H9 (cell line): ENCODE measurements around the gene MACROD1. TPM values are rescaled to one million over a fixed set of nuclear protein-coding genes. Genes with fewer than 3 reads are reported as not detected.

Experiments used
- DNase-seq: peaks from one replicate; pipeline ENCODE4 v3.0.0-alpha.2; 2017
- H2AFZ ChIP-seq: one replicate; pipeline ENCODE4 v1.6.1; 2013; ENCODE audit warnings: mild to moderate bottlenecking, low read length, control low read depth, moderate library complexity
- H2AK5ac ChIP-seq: 2 replicates; pipeline ENCODE4 v1.6.1; 2013; ENCODE audit warnings: low read length, control low read depth, mixed read lengths; ENCODE audit not compliant: insufficient read length
- H2BK120ac ChIP-seq: one replicate; pipeline ENCODE4 v1.6.1; 2013; ENCODE audit warnings: low read depth, mild to moderate bottlenecking, low read length, control low read depth, inconsistent platforms; ENCODE audit not compliant: poor library complexity, severe bottlenecking
- H2BK12ac ChIP-seq: 2 replicates; pipeline ENCODE4 v1.6.1; 2013; ENCODE audit warnings: low read length, control low read depth, mixed read lengths, low read depth; ENCODE audit not compliant: insufficient read length
- H2BK15ac ChIP-seq: 2 replicates; pipeline ENCODE4 v1.6.1; 2013; ENCODE audit warnings: low read depth, low read length, control low read depth
- H2BK20ac ChIP-seq: one replicate; pipeline ENCODE4 v1.6.1; 2013; ENCODE audit warnings: low read depth, mild to moderate bottlenecking, low read length, control low read depth, inconsistent platforms; ENCODE audit not compliant: poor library complexity, severe bottlenecking
- H2BK5ac ChIP-seq: 2 replicates; pipeline ENCODE4 v1.6.1; 2013; ENCODE audit warnings: low read length, control low read depth, mixed read lengths; ENCODE audit not compliant: insufficient read length
- H3K14ac ChIP-seq: 2 replicates; pipeline ENCODE4 v1.6.1; 2013; ENCODE audit warnings: low read length, control low read depth; ENCODE audit not compliant: insufficient read depth
- H3K18ac ChIP-seq: 2 replicates; pipeline ENCODE4 v1.6.1; 2013; ENCODE audit warnings: low read depth, mild to moderate bottlenecking, mixed read lengths, low read length, control low read depth; ENCODE audit not compliant: insufficient read length
- H3K23ac ChIP-seq: 2 replicates; pipeline ENCODE4 v1.6.1; 2013; ENCODE audit warnings: low read length, control low read depth, mixed read lengths, low read depth; ENCODE audit not compliant: insufficient read length
- H3K23me2 ChIP-seq: 2 replicates; pipeline ENCODE4 v1.6.1; 2013; ENCODE audit warnings: low read depth, mild to moderate bottlenecking, mixed read lengths, low read length, control low read depth; ENCODE audit not compliant: insufficient read length, poor library complexity, severe bottlenecking
- H3K27ac ChIP-seq: 2 replicates; pipeline ENCODE4 v1.5.1; 2013; ENCODE audit warnings: low read length, control low read depth, mixed read lengths, low read depth; ENCODE audit not compliant: insufficient read length
- H3K27me3 ChIP-seq: 2 replicates; pipeline ENCODE4 v1.6.1; 2013; ENCODE audit warnings: low read length, control low read depth, inconsistent platforms; ENCODE audit not compliant: insufficient read depth
- H3K4ac ChIP-seq: 2 replicates; pipeline ENCODE4 v1.6.1; 2013; ENCODE audit warnings: low read depth, mild to moderate bottlenecking, control low read depth, inconsistent platforms, low read length, moderate library complexity
- H3K4me1 ChIP-seq: 2 replicates; pipeline ENCODE4 v1.6.1; 2013; ENCODE audit warnings: low read length, control low read depth, inconsistent platforms; ENCODE audit not compliant: insufficient read depth
- H3K4me2 ChIP-seq: 2 replicates; pipeline ENCODE4 v1.6.1; 2013; ENCODE audit warnings: low read length, control low read depth, mixed read lengths; ENCODE audit not compliant: insufficient read length, insufficient read depth
- H3K56ac ChIP-seq: 2 replicates; pipeline ENCODE4 v1.6.1; 2013; ENCODE audit warnings: low read depth, mild to moderate bottlenecking, mixed read lengths, low read length, control low read depth; ENCODE audit not compliant: insufficient read length
- H3K79me1 ChIP-seq: 2 replicates; pipeline ENCODE4 v1.6.1; 2013; ENCODE audit warnings: low read depth, mild to moderate bottlenecking, moderate library complexity, low read length, control low read depth, inconsistent platforms; ENCODE audit not compliant: insufficient read depth, poor library complexity, severe bottlenecking
- H3K79me2 ChIP-seq: 2 replicates; pipeline ENCODE4 v1.6.1; 2013; ENCODE audit warnings: low read length, control low read depth, inconsistent platforms; ENCODE audit not compliant: insufficient read depth
- H3K9ac ChIP-seq: 2 replicates; pipeline ENCODE4 v1.6.1; 2013; ENCODE audit warnings: low read length, control low read depth, mixed read lengths; ENCODE audit not compliant: insufficient read length; ENCODE audit errors: extremely low read depth
- H3K9me3 ChIP-seq: one replicate; pipeline ENCODE4 v1.6.1; 2013; ENCODE audit warnings: low read depth, low read length, inconsistent platforms; ENCODE audit not compliant: control insufficient read depth
- H3T11ph ChIP-seq: one replicate; pipeline ENCODE4 v1.6.1; 2013; ENCODE audit warnings: mild to moderate bottlenecking, low read length, control low read depth, inconsistent platforms
- H4K20me1 ChIP-seq: one replicate; pipeline ENCODE4 v1.6.1; 2013; ENCODE audit not compliant: control insufficient read depth, insufficient read length, insufficient read depth
- H4K5ac ChIP-seq: 2 replicates; pipeline ENCODE4 v1.6.1; 2013; ENCODE audit warnings: low read depth, mild to moderate bottlenecking, mixed read lengths, low read length, control low read depth; ENCODE audit not compliant: insufficient read length
- H4K8ac ChIP-seq: replicated peaks from 2 replicates; pipeline ENCODE4 v1.6.1; 2013; ENCODE audit warnings: low read length, control low read depth, mixed read lengths, low read depth; ENCODE audit not compliant: insufficient read length
- H4K91ac ChIP-seq: 2 replicates; pipeline ENCODE4 v1.6.1; 2013; ENCODE audit warnings: low read depth, mild to moderate bottlenecking, moderate library complexity, mixed read lengths, low read length, control low read depth; ENCODE audit not compliant: insufficient read length
- H3K27ac Mint-ChIP-seq, 3 experiments: 2 replicates in 2 of 3; 3 replicates in 1 of 3; pipeline ENCODE4 v1.8.0; 2020 to 2021; ENCODE audit warnings: mixed read lengths in 3 of 3, mild to moderate bottlenecking in 1 of 3, moderate library complexity in 1 of 3
- H3K27me3 Mint-ChIP-seq: 2 replicates; pipeline ENCODE4 v1.8.0; 2021; ENCODE audit warnings: low read depth, mild to moderate bottlenecking, moderate library complexity, mixed read lengths
- H3K36me3 Mint-ChIP-seq, 3 experiments: 2 replicates in 2 of 3; 3 replicates in 1 of 3; pipeline ENCODE4 v1.8.0; 2020 to 2021; ENCODE audit warnings: low read depth in 3 of 3, mixed read lengths in 3 of 3; ENCODE audit not compliant: insufficient read depth in 1 of 3
- H3K4me1 Mint-ChIP-seq, 2 experiments: 2 replicates each; pipeline ENCODE4 v1.8.0; 2020; ENCODE audit warnings: mixed read lengths in 2 of 2
- H3K4me3 Mint-ChIP-seq, 2 experiments: 2 replicates in 1 of 2; 3 replicates in 1 of 2; pipeline ENCODE4 v1.8.0; 2020 to 2021; ENCODE audit warnings: mild to moderate bottlenecking in 2 of 2, mixed read lengths in 2 of 2, moderate library complexity in 1 of 2
- H3K9me3 Mint-ChIP-seq, 2 experiments: 2 replicates in 1 of 2; 3 replicates in 1 of 2; pipeline ENCODE4 v1.8.0; 2020; ENCODE audit warnings: mild to moderate bottlenecking in 2 of 2, mixed read lengths in 2 of 2, moderate library complexity in 1 of 2
- WGBS: extraction: QIAGEN DNeasy Blood & Tissue Kit; methylation state at CpG from one replicate; pipeline ENCODE4 v1.1.7; 2013; ENCODE audit warnings: missing lambda C conversion rate, low lambda C conversion rate, mixed read lengths; ENCODE audit not compliant: insufficient read length; ENCODE audit errors: extremely low coverage; 5-methylcytosine and 5-hydroxymethylcytosine counted together
- total RNA-seq: library from RNA; stranded (reverse); gene quantifications from 2 replicates; pipeline ENCODE4 v1.2.1, GENCODE V29; 2021
- TF ChIP-seq, protein P1 (sequence below): fragments of 200-600 bp; sonication (generic); conservative IDR thresholded peaks from 3 replicates; pipeline ENCODE4 v1.8.0; 2021; ENCODE audit warnings: antibody characterized with exemption, mild to moderate bottlenecking

The MACROD1 gene
- total RNA-seq, 1 experiment from 2014 or later, result 21.2 TPM

DNA sequence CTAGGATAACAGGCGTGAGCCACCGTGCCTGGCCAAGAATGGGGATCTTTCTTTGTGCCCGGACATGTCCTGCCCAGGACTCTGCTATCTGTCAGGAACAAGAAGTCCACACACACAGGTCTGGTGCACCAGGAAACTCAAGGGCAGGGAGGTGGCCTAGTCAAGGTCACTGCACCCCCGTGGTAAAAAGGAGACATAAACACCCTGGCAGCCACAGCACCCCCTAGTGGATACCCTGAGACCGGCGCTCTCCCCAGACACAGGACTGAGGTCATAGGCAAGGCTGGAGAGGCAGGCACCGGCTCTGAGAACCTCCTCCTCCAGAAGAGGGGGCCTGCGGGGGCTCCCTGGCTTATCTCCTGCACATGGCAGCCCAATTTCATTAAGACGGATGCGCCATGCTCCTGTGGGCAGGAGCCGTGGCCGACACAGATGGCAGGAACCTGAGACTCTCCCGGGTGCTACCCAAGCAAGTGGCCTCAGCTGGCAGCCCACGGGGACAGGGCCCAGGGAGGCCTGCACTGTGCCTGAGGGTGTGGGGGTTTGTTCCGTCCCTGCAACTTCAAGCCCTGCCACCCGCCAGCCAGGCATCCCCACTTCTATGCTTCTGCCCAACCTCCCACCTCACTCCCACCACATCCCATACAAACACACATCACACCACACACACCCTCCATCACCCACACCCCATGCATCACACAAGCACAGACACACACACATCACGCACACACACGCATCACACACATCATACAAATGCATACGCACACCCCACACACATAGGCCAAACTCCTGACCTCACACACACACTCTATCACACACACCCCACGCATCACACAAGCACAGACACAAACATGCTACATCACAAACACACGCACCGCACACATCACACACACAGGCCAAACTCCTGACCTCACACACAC lies 19.6 kb downstream of the MACROD1 start:
- Histone ChIP-seq H3K18ac (no peak overlapping the region), H3K23me2 (no peaks in the 10 kb centered on the region), H3K56ac (no peak overlapping the region), H3K27me3 (no peaks in the 10 kb centered on the region), H2BK12ac (no peak overlapping the region), H2BK5ac (no peak overlapping the region), H3K4me2 (no peak overlapping the region), H4K91ac (no peak overlapping the region), H3K4ac (no peak overlapping the region), H3K9me3 (no peaks in the 10 kb centered on the region), H3T11ph (no peak overlapping the region), H2BK120ac (no peak overlapping the region), H3K23ac (no peak overlapping the region), H3K14ac (no peak overlapping the region), H3K4me1 (no peaks in the 10 kb centered on the region), H2AK5ac (no peak overlapping the region), H3K27ac (no peak overlapping the region), H3K79me2 (no peaks in the 10 kb centered on the region), H3K79me1 (no peaks in the 10 kb centered on the region), H2AFZ (no peak overlapping the region), H3K9ac (no peak overlapping the region), H4K8ac (no peak overlapping the region), H4K5ac (no peak overlapping the region), H4K20me1 (peaks cover 2% of the 10 kb centered on the region), H2BK20ac (no peak overlapping the region), H2BK15ac (no peak overlapping the region)
- TF ChIP-seq, protein P1, sequence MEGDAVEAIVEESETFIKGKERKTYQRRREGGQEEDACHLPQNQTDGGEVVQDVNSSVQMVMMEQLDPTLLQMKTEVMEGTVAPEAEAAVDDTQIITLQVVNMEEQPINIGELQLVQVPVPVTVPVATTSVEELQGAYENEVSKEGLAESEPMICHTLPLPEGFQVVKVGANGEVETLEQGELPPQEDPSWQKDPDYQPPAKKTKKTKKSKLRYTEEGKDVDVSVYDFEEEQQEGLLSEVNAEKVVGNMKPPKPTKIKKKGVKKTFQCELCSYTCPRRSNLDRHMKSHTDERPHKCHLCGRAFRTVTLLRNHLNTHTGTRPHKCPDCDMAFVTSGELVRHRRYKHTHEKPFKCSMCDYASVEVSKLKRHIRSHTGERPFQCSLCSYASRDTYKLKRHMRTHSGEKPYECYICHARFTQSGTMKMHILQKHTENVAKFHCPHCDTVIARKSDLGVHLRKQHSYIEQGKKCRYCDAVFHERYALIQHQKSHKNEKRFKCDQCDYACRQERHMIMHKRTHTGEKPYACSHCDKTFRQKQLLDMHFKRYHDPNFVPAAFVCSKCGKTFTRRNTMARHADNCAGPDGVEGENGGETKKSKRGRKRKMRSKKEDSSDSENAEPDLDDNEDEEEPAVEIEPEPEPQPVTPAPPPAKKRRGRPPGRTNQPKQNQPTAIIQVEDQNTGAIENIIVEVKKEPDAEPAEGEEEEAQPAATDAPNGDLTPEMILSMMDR, result peak; percentile 95
- peak; percentile 82 for DNase-seq
- peaks cover 4 to 12% of the 10 kb centered on the region in 2 experiments for H3K4me1 Mint-ChIP-seq
- 100% methylated on average over 5 of the region's 22 CpGs for WGBS
- no peak overlapping the region; a peak in 1 of 5 replicates for H3K4me3 Mint-ChIP-seq
- no peaks in the 10 kb centered on the region; a peak in 1 of 7 replicates for H3K36me3 Mint-ChIP-seq
- no peaks in the 10 kb centered on the region; a peak in 1 of 5 replicates for H3K9me3 Mint-ChIP-seq
- peak overlapping the region in 1 of 3 experiments; percentile 68; a peak in 1 of 7 replicates for H3K27ac Mint-ChIP-seq
- H3K27me3 Mint-ChIP-seq, result peaks cover 11% of the 10 kb centered on the region
